ENCODE results near the gene RASGRP4.
"Not testable (repeated sequence)": the region's sequence is repeated elsewhere in the genome, so short reads cannot be mapped to it uniquely, and the experiment has no call there.

The RASGRP4 gene

GRCh38 chr19:38413416-38413815 is 12.6 kb downstream of the RASGRP4 start:
- DNase-seq (ENCODE audit: low read depth in 2 of 2) = no peak

GRCh38 chr19:38412961-38413360 is 13.1 kb downstream of the RASGRP4 start:
- DNase-seq (ENCODE audit: low read depth in 2 of 2) = no peak

- DNase-seq (ENCODE audit: low read depth in 2 of 2) = no peak
These were observed 13.5 kb downstream of the RASGRP4 start for GRCh38 chr19:38412491-38412890.

- not testable (repeated sequence) for DNase-seq (ENCODE audit: low read depth in 2 of 2)
These were observed 14.1 kb downstream of the RASGRP4 start for GRCh38 chr19:38411898-38412297.

GRCh38 chr19:38411041-38411712 is 14.8 kb downstream of the RASGRP4 start:
- DNase-seq (ENCODE audit: low read depth in 2 of 2) = no peak

GRCh38 chr19:38410407-38410806 is 15.6 kb downstream of the RASGRP4 start:
- not testable (repeated sequence) for DNase-seq (ENCODE audit: low read depth in 2 of 2)

- DNase-seq (ENCODE audit: low read depth in 2 of 2) = no peak
These were observed 16.3 kb downstream of the RASGRP4 start for GRCh38 chr19:38409631-38410133.

GRCh38 chr19:38405276-38405675 is 20.7 kb downstream of the RASGRP4 start:
- DNase-seq (ENCODE audit: low read depth in 2 of 2) = no peak

GRCh38 chr19:38404858-38405257 is 21.2 kb downstream of the RASGRP4 start:
- no peak for DNase-seq (ENCODE audit: low read depth in 2 of 2)

- peak; percentile 94 to 96 for DNase-seq (ENCODE audit: low read depth in 2 of 2)
These were observed 22.9 kb downstream of the RASGRP4 start, which contains the start of gene FAM98C for GRCh38 chr19:38402967-38403674. Gene FAM98C, plus strand, starts transcription at chr19:38403093. Its CDS starts 61 bp downstream, at chr19:38403154.

- DNase-seq (ENCODE audit: low read depth in 2 of 2) = no peak
These were observed 23.4 kb downstream of the RASGRP4 start for GRCh38 chr19:38402623-38402966.

GRCh38 chr19:38401148-38401547 is 24.9 kb downstream of the RASGRP4 start:
- DNase-seq (ENCODE audit: low read depth in 2 of 2) = no peak

- DNase-seq (ENCODE audit: low read depth in 2 of 2) = no peak
These were observed 25.7 kb downstream of the RASGRP4 start for GRCh38 chr19:38400361-38400760.

- DNase-seq (ENCODE audit: low read depth in 2 of 2) = no peak
These were observed 26.5 kb downstream of the RASGRP4 start for GRCh38 chr19:38399537-38399936.

GRCh38 chr19:38399081-38399480 is 26.9 kb downstream of the RASGRP4 start:
- DNase-seq (ENCODE audit: low read depth in 2 of 2) = no peak

- DNase-seq (ENCODE audit: low read depth in 2 of 2) = no peak
These were observed 30.5 kb downstream of the RASGRP4 start for GRCh38 chr19:38395381-38396114.

GRCh38 chr19:38394488-38394887 is 31.5 kb downstream of the RASGRP4 start:
- DNase-seq (ENCODE audit: low read depth in 2 of 2) = peak; percentile 73 to 76

- DNase-seq (ENCODE audit: low read depth in 2 of 2) = no peak
These were observed 33.2 kb downstream of the RASGRP4 start for GRCh38 chr19:38392707-38393308.

GRCh38 chr19:38391911-38392464 is 34.0 kb downstream of the RASGRP4 start:
- DNase-seq (ENCODE audit: low read depth in 2 of 2) = no peak

GRCh38 chr19:38389957-38390924 is 35.8 kb downstream of the RASGRP4 start:
- DNase-seq (ENCODE audit: low read depth in 2 of 2) = no peak

Data from stimulated activated CD8-positive, alpha-beta memory T cell treated with anti-CD3 and anti-CD28 coated beads, Interleukin-15, amount 100 ng/mL, for 48 hours (primary cell).